HepG2 (cell line): ENCODE results near the gene STAC. TPM values are rescaled to one million over a fixed set of nuclear protein-coding genes. Genes with fewer than 3 reads are reported as not detected.

Source experiments
- ATAC-seq: fragments of 200-7000 bp; cut with Tn5 transposase; 3 replicates; pipeline ENCODE4 v1.9.1; 2020; ENCODE audit warnings: mild to moderate bottlenecking, moderate library complexity
- BruUV-seq: library from RNA; stranded (reverse); fragments of 400-500 nt; replicated peaks from 2 replicates; lab custom pipeline; 2021; lab: Mats Ljungman, UMichigan
- CTCF ChIA-PET: fragments of 300-600 bp; formaldehyde crosslinking; extraction: SDS; loops from one replicate; lab custom pipeline; 2021; ENCODE audit warnings: low total read pairs, inconsistent platforms, low intra/inter-chr PET ratio; lab: Yijun Ruan, JAX
- POLR2A ChIA-PET: fragments of 350-600 bp; sonication (Branson Sonifier 250); formaldehyde crosslinking; loops from one replicate; lab custom pipeline; 2020; ENCODE audit warnings: antibody characterized with exemption, inconsistent platforms; lab: Yijun Ruan, JAX
- DNase-seq: peaks from one replicate; pipeline ENCODE4 v3.0.0-alpha.2; 2015; ENCODE audit warnings: low spot score
- FAIRE-seq: peaks from 3 replicates; lab custom pipeline; 2011; peaks lifted over from hg19 to GRCh38; lab: Jason Lieb, UNC
- H2AFZ ChIP-seq: one replicate; pipeline ENCODE4 v1.6.1; 2011; ENCODE audit warnings: low read length, inconsistent platforms
- H3K27ac ChIP-seq: fragments of 300-600 bp; 3 replicates; pipeline ENCODE4 v1.8.0; 2011; ENCODE audit warnings: mixed run types, mild to moderate bottlenecking, mixed read lengths, low read length, inconsistent platforms; ENCODE audit not compliant: insufficient read depth; ENCODE audit errors: extremely low read length
- H3K27me3 ChIP-seq, 2 experiments: fragments of 200-600 bp in 1 of 2; 2 replicates in 1 of 2; 3 replicates in 1 of 2; pipeline versions ENCODE4 v1.6.0 to v1.8.0; 2011; ENCODE audit warnings: low read length in 2 of 2, mild to moderate bottlenecking in 2 of 2, moderate library complexity in 2 of 2, inconsistent platforms in 1 of 2; ENCODE audit not compliant: insufficient read depth in 2 of 2, control insufficient read depth in 1 of 2
- H3K36me3 ChIP-seq, 2 experiments: fragments of 200-600 bp in 1 of 2; replicated peaks in 1 of 2; 2 replicates in 1 of 2; 3 replicates in 1 of 2; pipeline versions ENCODE4 v1.5.1 to v1.8.0; 2011; ENCODE audit warnings: low read length in 2 of 2, inconsistent platforms in 1 of 2; ENCODE audit not compliant: insufficient read depth in 2 of 2, control insufficient read depth in 1 of 2
- H3K4me1 ChIP-seq: 2 replicates; pipeline ENCODE4 v1.5.1; 2012; ENCODE audit warnings: low read length, inconsistent platforms; ENCODE audit not compliant: insufficient read depth
- H3K4me2 ChIP-seq: 2 replicates; pipeline ENCODE4 v1.6.0; 2011; ENCODE audit warnings: low read depth, low read length, inconsistent platforms
- H3K4me3 ChIP-seq, 3 experiments: fragments of 200-600 bp in 1 of 3; sonication (generic), shearing (Covaris generic) in 1 of 3; replicated peaks in 1 of 3; 2 replicates each; pipeline ENCODE4 v1.5.1; 2011 to 2016; ENCODE audit warnings: low read length in 3 of 3, inconsistent platforms in 2 of 3, low read depth in 2 of 3, mild to moderate bottlenecking in 2 of 3, control low read depth in 1 of 3, mixed read lengths in 1 of 3; ENCODE audit not compliant: insufficient read depth in 1 of 3
- H3K79me2 ChIP-seq: one replicate; pipeline ENCODE4 v1.6.1; 2011; ENCODE audit warnings: low read length, inconsistent platforms; ENCODE audit not compliant: insufficient read depth
- H3K9ac ChIP-seq: 2 replicates; pipeline ENCODE4 v1.6.0; 2011; ENCODE audit warnings: mild to moderate bottlenecking, low read depth, low read length, inconsistent platforms; ENCODE audit not compliant: insufficient read depth
- H3K9me3 ChIP-seq: 2 replicates; pipeline ENCODE4 v1.5.1; 2012; ENCODE audit warnings: mild to moderate bottlenecking, low read length
- H4K20me1 ChIP-seq: 2 replicates; pipeline ENCODE4 v1.6.0; 2011; ENCODE audit warnings: inconsistent platforms, mild to moderate bottlenecking, low read length, moderate library complexity; ENCODE audit not compliant: insufficient read depth
- GTF2F1 ChIP-seq: fragments of 150-350 bp; IDR thresholded peaks from 2 replicates; pipeline ENCODE4 v1.6.1; 2014; ENCODE audit warnings: low read length
- KDM5A ChIP-seq: fragments of 200-600 bp; sonication (generic); IDR thresholded peaks from 2 replicates; pipeline ENCODE4 v1.7.0; 2018; ENCODE audit warnings: antibody characterized with exemption, mild to moderate bottlenecking, low read length, borderline replicate concordance
- LCORL ChIP-seq, 2 experiments: fragments of 450-650 bp in 1 of 2; sonication (generic) in 1 of 2; formaldehyde crosslinking in 1 of 2; IDR thresholded peaks; 2 replicates each; pipeline versions ENCODE4 v1.5.0 to v1.6.1; 2017 to 2020; ENCODE audit warnings: antibody characterized with exemption in 1 of 2, missing genetic modification reagents in 1 of 2
- SATB2 ChIP-seq: sonication (generic); formaldehyde crosslinking; IDR thresholded peaks from 2 replicates; pipeline ENCODE4 v1.5.0; 2020; ENCODE audit warnings: missing genetic modification reagents
- SMAD9 ChIP-seq: sonication (generic); formaldehyde crosslinking; IDR thresholded peaks from 2 replicates; pipeline ENCODE4 v1.5.1; 2020; ENCODE audit warnings: mild to moderate bottlenecking, missing genetic modification reagents
- TCF7L2 ChIP-seq: IDR thresholded peaks from 2 replicates; pipeline ENCODE4 v1.6.1; 2011; ENCODE audit warnings: mild to moderate bottlenecking, low read depth, low read length, moderate library complexity
- ZBTB1 ChIP-seq: sonication (generic); formaldehyde crosslinking; IDR thresholded peaks from 2 replicates; pipeline ENCODE4 v1.4.0; 2020; ENCODE audit warnings: missing genetic modification reagents, borderline replicate concordance
- ZNF296 ChIP-seq: sonication (generic); formaldehyde crosslinking; conservative IDR thresholded peaks from 2 replicates; pipeline ENCODE4 v1.5.0; 2020; ENCODE audit warnings: mild to moderate bottlenecking, missing genetic modification reagents
- ZNF543 ChIP-seq: sonication (generic); formaldehyde crosslinking; IDR thresholded peaks from 2 replicates; pipeline ENCODE4 v1.4.0; 2020; ENCODE audit warnings: mild to moderate bottlenecking, missing genetic modification reagents
- ZNF564 ChIP-seq: sonication (generic); formaldehyde crosslinking; IDR thresholded peaks from 2 replicates; pipeline ENCODE4 v1.8.1; 2023; ENCODE audit warnings: mild to moderate bottlenecking, missing genetic modification reagents
- ZNF83 ChIP-seq: sonication (generic); formaldehyde crosslinking; IDR thresholded peaks from 2 replicates; pipeline ENCODE4 v1.4.0; 2020; ENCODE audit warnings: missing genetic modification reagents, mild to moderate bottlenecking, borderline replicate concordance
- ZNF878 ChIP-seq: sonication (generic); formaldehyde crosslinking; IDR thresholded peaks from 2 replicates; pipeline ENCODE4 v1.8.1; 2023; ENCODE audit warnings: mild to moderate bottlenecking, missing genetic modification reagents, moderate library complexity
- ZSCAN21 ChIP-seq: sonication (generic); formaldehyde crosslinking; IDR thresholded peaks from 2 replicates; pipeline ENCODE4 v1.8.0; 2022; ENCODE audit warnings: mild to moderate bottlenecking, missing genetic modification reagents, moderate library complexity, borderline replicate concordance
- WGBS: methylation state at CpG from one replicate; pipeline ENCODE4 v1.1.6; 2017; ENCODE audit warnings: low lambda C conversion rate; 5-methylcytosine and 5-hydroxymethylcytosine counted together
- in situ Hi-C: cut with HindIII; loops from 2 replicates; pipeline ENCODE4 v1.10.0; 2017; ENCODE audit warnings: low pct_unique_long_range_greater_than_20kb; ENCODE audit not compliant: extremely low pct_ligation_motif_present
- intact Hi-C: fragments of 100-400 bp; cut with micrococcal nuclease; formaldehyde crosslinking; loops from one replicate; pipeline ENCODE4 v1.10.0; 2022; ENCODE audit not compliant: unreplicated experiment
- polyA plus RNA-seq, 8 experiments: library from polyadenylated mRNA; depleted of rRNA in 3 of 8; stranded (reverse) in 7 of 8; unstranded in 1 of 8; fragments of >200 nt; fragmentation: Illumina TruSeq in 4 of 8; extraction: Trizol in 4 of 8; gene quantifications; 2 replicates each; pipeline versions ENCODE4 v1.2.1 to v1.2.3, GENCODE V29; 2011 to 2016; ENCODE audit warnings: low read depth in 4 of 8, missing spikeins in 1 of 8, mixed read lengths in 1 of 8; ENCODE audit not compliant: insufficient read depth in 1 of 8
- total RNA-seq, 5 experiments: library from RNA; depleted of rRNA; stranded (reverse); fragments of >200 nt; fragmentation: Illumina TruSeq; extraction: Trizol; gene quantifications; 2 replicates each; pipeline ENCODE4 v1.2.3, GENCODE V29; 2016; ENCODE audit warnings: low read depth in 1 of 5
- TF ChIP-seq, protein P1 (sequence below): sonication (generic); formaldehyde crosslinking; IDR thresholded peaks from 2 replicates; pipeline ENCODE4 v1.5.0; 2020; ENCODE audit warnings: mild to moderate bottlenecking, missing genetic modification reagents
- TF ChIP-seq, protein P2 (sequence below): sonication (generic); formaldehyde crosslinking; IDR thresholded peaks from 2 replicates; pipeline ENCODE4 v1.4.0; 2020; ENCODE audit warnings: missing genetic modification reagents, borderline replicate concordance
- TF ChIP-seq, protein P3 (sequence below): conservative IDR thresholded peaks from 2 replicates; pipeline ENCODE4 v1.6.1; 2018; ENCODE audit warnings: missing genetic modification reagents

Gene STAC
- total and polyA plus RNA-seq, 2 of the 13 experiments (the other 11 are each of a cell fraction or from before 2014, with no cell fraction given): not detected

DNA sequence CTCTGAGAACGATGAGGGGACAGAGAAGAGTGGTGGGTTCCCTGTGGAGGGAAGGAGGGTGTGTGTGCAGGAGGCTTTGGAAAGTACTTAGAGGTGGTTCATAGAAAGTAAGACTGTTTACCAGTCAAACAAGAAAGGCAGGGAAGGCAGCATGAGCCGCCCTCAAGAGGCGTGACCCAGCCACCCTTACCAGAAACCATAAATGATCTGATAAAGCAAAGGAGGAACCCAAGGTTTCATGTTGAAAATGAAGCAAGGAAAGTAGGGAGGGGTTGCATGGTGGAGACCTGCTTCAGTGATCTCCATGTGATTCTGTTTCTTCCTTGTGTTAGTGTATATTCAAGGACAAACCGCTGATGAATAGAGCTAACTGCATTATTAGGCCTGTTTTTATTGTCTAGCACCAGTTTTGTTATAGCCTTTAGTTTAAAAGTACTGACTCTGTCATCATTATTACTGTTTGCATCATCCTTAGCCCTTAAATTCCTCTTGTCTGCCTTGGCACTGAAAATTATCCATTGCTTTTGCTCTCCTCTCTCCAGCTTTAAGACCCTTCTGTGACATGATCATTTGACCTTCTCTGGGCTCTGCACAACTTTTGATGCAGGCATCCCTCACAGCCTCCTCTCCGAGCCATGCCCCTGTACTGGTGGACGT lies 96.1 kb downstream of the STAC start:
- Histone ChIP-seq H2AFZ (no peak overlapping the region), H4K20me1 (no peaks in the 10 kb centered on the region), H3K9me3 (peaks cover 24% of the 10 kb centered on the region), H3K27ac (no peak overlapping the region), H3K4me3 (no peak overlapping the region), H3K4me1 (no peaks in the 10 kb centered on the region), H3K79me2 (no peaks in the 10 kb centered on the region), H3K4me2 (no peak overlapping the region), H3K27me3 (no peaks in the 10 kb centered on the region), H3K9ac (no peak overlapping the region), H3K36me3 (no peaks in the 10 kb centered on the region)
- in situ Hi-C loops (no loop called here), intact Hi-C loops (no loop called here)
- no peak for ATAC-seq
- no peak for FAIRE-seq
- no TSS peak for BruUV-seq
- TF ChIP-seq, protein P1, sequence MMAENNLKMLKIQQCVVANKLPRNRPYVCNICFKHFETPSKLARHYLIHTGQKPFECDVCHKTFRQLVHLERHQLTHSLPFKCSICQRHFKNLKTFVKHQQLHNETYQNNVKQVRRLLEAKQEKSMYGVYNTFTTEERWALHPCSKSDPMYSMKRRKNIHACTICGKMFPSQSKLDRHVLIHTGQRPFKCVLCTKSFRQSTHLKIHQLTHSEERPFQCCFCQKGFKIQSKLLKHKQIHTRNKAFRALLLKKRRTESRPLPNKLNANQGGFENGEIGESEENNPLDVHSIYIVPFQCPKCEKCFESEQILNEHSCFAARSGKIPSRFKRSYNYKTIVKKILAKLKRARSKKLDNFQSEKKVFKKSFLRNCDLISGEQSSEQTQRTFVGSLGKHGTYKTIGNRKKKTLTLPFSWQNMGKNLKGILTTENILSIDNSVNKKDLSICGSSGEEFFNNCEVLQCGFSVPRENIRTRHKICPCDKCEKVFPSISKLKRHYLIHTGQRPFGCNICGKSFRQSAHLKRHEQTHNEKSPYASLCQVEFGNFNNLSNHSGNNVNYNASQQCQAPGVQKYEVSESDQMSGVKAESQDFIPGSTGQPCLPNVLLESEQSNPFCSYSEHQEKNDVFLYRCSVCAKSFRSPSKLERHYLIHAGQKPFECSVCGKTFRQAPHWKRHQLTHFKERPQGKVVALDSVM: no peak
- TF ChIP-seq ZBTB1 (no peak), ZNF564 (CRISPR knock-in tag) (no peak), ZNF878 (CRISPR knock-in tag) (no peak), LCORL (IDR thresholded peaks at IDR 0.05) (no peak), LCORL (CRISPR knock-in tag; IDR thresholded peaks at IDR 0.05) (no peak), ZNF543 (no peak), ZSCAN21 (CRISPR knock-in tag) (no peak), ZNF83 (no peak), GTF2F1 (no peak), SMAD9 (no peak), ZNF296 (CRISPR knock-in tag) (no peak), TCF7L2 (no peak), KDM5A (no peak), SATB2 (no peak)
- TF ChIP-seq, protein P2, sequence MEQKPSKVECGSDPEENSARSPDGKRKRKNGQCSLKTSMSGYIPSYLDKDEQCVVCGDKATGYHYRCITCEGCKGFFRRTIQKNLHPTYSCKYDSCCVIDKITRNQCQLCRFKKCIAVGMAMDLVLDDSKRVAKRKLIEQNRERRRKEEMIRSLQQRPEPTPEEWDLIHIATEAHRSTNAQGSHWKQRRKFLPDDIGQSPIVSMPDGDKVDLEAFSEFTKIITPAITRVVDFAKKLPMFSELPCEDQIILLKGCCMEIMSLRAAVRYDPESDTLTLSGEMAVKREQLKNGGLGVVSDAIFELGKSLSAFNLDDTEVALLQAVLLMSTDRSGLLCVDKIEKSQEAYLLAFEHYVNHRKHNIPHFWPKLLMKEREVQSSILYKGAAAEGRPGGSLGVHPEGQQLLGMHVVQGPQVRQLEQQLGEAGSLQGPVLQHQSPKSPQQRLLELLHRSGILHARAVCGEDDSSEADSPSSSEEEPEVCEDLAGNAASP (CRISPR knock-in tag): no peak
- TF ChIP-seq, protein P3, sequence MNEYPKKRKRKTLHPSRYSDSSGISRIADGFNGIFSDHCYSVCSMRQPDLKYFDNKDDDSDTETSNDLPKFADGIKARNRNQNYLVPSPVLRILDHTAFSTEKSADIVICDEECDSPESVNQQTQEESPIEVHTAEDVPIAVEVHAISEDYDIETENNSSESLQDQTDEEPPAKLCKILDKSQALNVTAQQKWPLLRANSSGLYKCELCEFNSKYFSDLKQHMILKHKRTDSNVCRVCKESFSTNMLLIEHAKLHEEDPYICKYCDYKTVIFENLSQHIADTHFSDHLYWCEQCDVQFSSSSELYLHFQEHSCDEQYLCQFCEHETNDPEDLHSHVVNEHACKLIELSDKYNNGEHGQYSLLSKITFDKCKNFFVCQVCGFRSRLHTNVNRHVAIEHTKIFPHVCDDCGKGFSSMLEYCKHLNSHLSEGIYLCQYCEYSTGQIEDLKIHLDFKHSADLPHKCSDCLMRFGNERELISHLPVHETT (CRISPR knock-in tag): no peak
- DNase-seq: no peak
- CTCF ChIA-PET: no interaction called here
- 3% methylated on average over 5 of the region's 6 CpGs for WGBS
- POLR2A ChIA-PET: no interaction called here
